GM18873 (cell line): Measurements from ENCODE around the gene GJA1.

Source experiments
- ATAC-seq: cut with Tn5 transposase; IDR thresholded peaks from one replicate; pipeline ENCODE4 v1.9.1; 2021; ENCODE audit warnings: mild to moderate bottlenecking, moderate library complexity, moderate number of reproducible peaks; ENCODE audit not compliant: unreplicated experiment, low FRiP score

Gene GJA1

GRCh38 chr6:121482004-121482693 is 46.7 kb downstream of the GJA1 start:
- no peak for ATAC-seq

GRCh38 chr6:121482751-121483150 is 47.3 kb downstream of the GJA1 start:
- no peak for ATAC-seq

GRCh38 chr6:121485359-121485811 is 49.9 kb downstream of the GJA1 start:
- no peak for ATAC-seq

- ATAC-seq: no peak
These were observed 56.1 kb downstream of the GJA1 start for GRCh38 chr6:121491576-121491975.

GRCh38 chr6:121492536-121492935 is 57.1 kb downstream of the GJA1 start:
- ATAC-seq: no peak

GRCh38 chr6:121497970-121498375 is 62.5 kb downstream of the GJA1 start:
- ATAC-seq: no peak

- no peak for ATAC-seq
These were observed 63.2 kb downstream of the GJA1 start for GRCh38 chr6:121498481-121499276.
